GM19238 (cell line): ENCODE measurements around the gene CA10.

Experiments used
- DNase-seq: peaks from one replicate; pipeline ENCODE4 v3.0.0; 2011; ENCODE audit warnings: low spot score; ENCODE audit not compliant: insufficient read length

CA10 gene

GRCh38 chr17:51733166-51733565, 425.3 kb downstream of the CA10 start:
- DNase-seq, result no peak

GRCh38 chr17:51731941-51732722, 426.4 kb downstream of the CA10 start:
- no peak for DNase-seq

- no peak for DNase-seq
Observed at GRCh38 chr17:51730303-51731050, 428.0 kb downstream of the CA10 start.

- DNase-seq, result no peak
Observed at GRCh38 chr17:51725185-51725584, 433.3 kb downstream of the CA10 start.

- no peak for DNase-seq
Observed at GRCh38 chr17:51724043-51724580, 434.4 kb downstream of the CA10 start.

- no peak for DNase-seq
Observed at GRCh38 chr17:51722994-51723393, 435.5 kb downstream of the CA10 start.

GRCh38 chr17:51721730-51722129, 436.8 kb downstream of the CA10 start:
- DNase-seq, result no peak

- DNase-seq, result no peak
Observed at GRCh38 chr17:51720439-51720838, 438.1 kb downstream of the CA10 start.

- no peak for DNase-seq
Observed at GRCh38 chr17:51718983-51719382, 439.5 kb downstream of the CA10 start.

GRCh38 chr17:51711581-51711980, 446.9 kb downstream of the CA10 start:
- DNase-seq, result no peak

GRCh38 chr17:51710634-51710979, 447.9 kb downstream of the CA10 start:
- no peak for DNase-seq

GRCh38 chr17:51709694-51710633, 448.6 kb downstream of the CA10 start:
- DNase-seq, result no peak

GRCh38 chr17:51707216-51707615, 451.3 kb downstream of the CA10 start:
- no peak for DNase-seq

GRCh38 chr17:51706093-51706492, 452.4 kb downstream of the CA10 start:
- no peak for DNase-seq

GRCh38 chr17:51703361-51704341, 454.9 kb downstream of the CA10 start:
- DNase-seq, result no peak

- no peak for DNase-seq
Observed at GRCh38 chr17:51702963-51703360, 455.6 kb downstream of the CA10 start.

- no peak for DNase-seq
Observed at GRCh38 chr17:51701501-51701900, 457.0 kb downstream of the CA10 start.

GRCh38 chr17:51700011-51700760, 458.3 kb downstream of the CA10 start:
- DNase-seq, result no peak

- no peak for DNase-seq
Observed at GRCh38 chr17:51699303-51699702, 459.2 kb downstream of the CA10 start.

- DNase-seq, result no peak
Observed at GRCh38 chr17:51692917-51693316, 465.6 kb downstream of the CA10 start.
